CD4-positive, alpha-beta T cell (primary cell): Measurements from ENCODE around the gene USP47. TPM values are rescaled to one million over a fixed set of nuclear protein-coding genes. Genes with fewer than 3 reads are reported as not detected.

ENCODE experiments used
- ATAC-seq: fragments of 200-7000 bp; cut with Tn5 transposase; one replicate; pipeline ENCODE4 v1.10.0; 2022; ENCODE audit warnings: mild to moderate bottlenecking; ENCODE audit not compliant: poor library complexity
- CTCF ChIA-PET: fragments of 350-600 bp; sonication (Branson Sonifier 250); formaldehyde crosslinking; loops from one replicate; lab custom pipeline; 2021; ENCODE audit warnings: antibody characterized with exemption, inconsistent platforms; lab: Charles Lee
- POLR2A ChIA-PET: fragments of 350-600 bp; sonication (Branson Sonifier 250); formaldehyde crosslinking; loops from one replicate; lab custom pipeline; 2021; ENCODE audit warnings: antibody characterized with exemption, inconsistent platforms; lab: Charles Lee
- DNase-seq, 14 experiments: peaks; one replicate each; pipeline ENCODE4 v3.0.0-alpha.2; 2013 to 2020; ENCODE audit warnings: mixed read lengths in 2 of 14
- H3K27ac ChIP-seq, 2 donors: one replicate each; pipeline versions ENCODE4 v1.5.1 to v1.7.0; 2013; ENCODE audit warnings: low read length in 2 of 2, low read depth in 1 of 2, mild to moderate bottlenecking in 1 of 2
- H3K27me3 ChIP-seq, 2 experiments: 1 replicate in 1 of 2; 2 replicates in 1 of 2; pipeline versions ENCODE4 v1.6.1 to v1.7.0; 2013; ENCODE audit warnings: low read length in 2 of 2, control low read depth in 1 of 2, mild to moderate bottlenecking in 1 of 2, moderate library complexity in 1 of 2; ENCODE audit not compliant: insufficient read depth in 2 of 2, control insufficient read depth in 1 of 2
- H3K36me3 ChIP-seq: one replicate; pipeline ENCODE4 v1.6.1; 2013; ENCODE audit warnings: low read length, control low read depth; ENCODE audit not compliant: insufficient read depth
- H3K4me1 ChIP-seq: one replicate; pipeline ENCODE4 v1.6.1; 2013; ENCODE audit warnings: low read length, control low read depth; ENCODE audit not compliant: insufficient read depth
- H3K4me3 ChIP-seq: one replicate; pipeline ENCODE4 v1.5.1; 2013; ENCODE audit warnings: mild to moderate bottlenecking, low read length, moderate library complexity
- H3K9me3 ChIP-seq, 2 experiments: 1 replicate in 1 of 2; 2 replicates in 1 of 2; pipeline versions ENCODE4 v1.6.1 to v1.7.0; 2013; ENCODE audit warnings: low read length in 2 of 2, mild to moderate bottlenecking in 2 of 2, control low read depth in 1 of 2, moderate library complexity in 1 of 2; ENCODE audit not compliant: control insufficient read depth in 1 of 2, insufficient read depth in 1 of 2
- H3K27ac Mint-ChIP-seq: one replicate; pipeline ENCODE4 v1.8.0; 2020; ENCODE audit warnings: mixed read lengths
- H3K27me3 Mint-ChIP-seq: one replicate; pipeline ENCODE4 v1.8.0; 2021; ENCODE audit warnings: mixed read lengths
- H3K36me3 Mint-ChIP-seq: one replicate; pipeline ENCODE4 v1.8.0; 2021; ENCODE audit warnings: low read depth, mixed read lengths
- H3K4me1 Mint-ChIP-seq: one replicate; pipeline ENCODE4 v1.8.0; 2021; ENCODE audit warnings: low read depth, mixed read lengths
- H3K4me3 Mint-ChIP-seq: one replicate; pipeline ENCODE4 v1.8.0; 2020; ENCODE audit warnings: mild to moderate bottlenecking, mixed read lengths
- H3K9me3 Mint-ChIP-seq: one replicate; pipeline ENCODE4 v1.8.0; 2020; ENCODE audit warnings: mixed read lengths
- intact Hi-C, 2 experiments: fragments of 100-400 bp; cut with DNase I in 1 of 2; cut with micrococcal nuclease in 1 of 2; formaldehyde crosslinking; loops; one replicate each; pipeline versions ENCODE4 v1.15.1 to v1.9.0; 2023 to 2025; cut with DNase I, micrococcal nuclease
- total RNA-seq, 174 experiments: library from RNA in 2 of 174; stranded (reverse) in 2 of 174; gene quantifications; one replicate each; pipeline ENCODE4 v1.2.3 and lab custom pipeline; 2021 to 2026
- TF ChIP-seq, protein P1 (sequence below): fragments of 200-600 bp; IDR thresholded peaks from one replicate; pipeline ENCODE4 v1.8.0; 2022; ENCODE audit warnings: antibody characterized with exemption, mild to moderate bottlenecking

USP47 gene
- total RNA-seq, 2 experiments from 2014 or later, result 97.0 to 100 TPM

DNA sequence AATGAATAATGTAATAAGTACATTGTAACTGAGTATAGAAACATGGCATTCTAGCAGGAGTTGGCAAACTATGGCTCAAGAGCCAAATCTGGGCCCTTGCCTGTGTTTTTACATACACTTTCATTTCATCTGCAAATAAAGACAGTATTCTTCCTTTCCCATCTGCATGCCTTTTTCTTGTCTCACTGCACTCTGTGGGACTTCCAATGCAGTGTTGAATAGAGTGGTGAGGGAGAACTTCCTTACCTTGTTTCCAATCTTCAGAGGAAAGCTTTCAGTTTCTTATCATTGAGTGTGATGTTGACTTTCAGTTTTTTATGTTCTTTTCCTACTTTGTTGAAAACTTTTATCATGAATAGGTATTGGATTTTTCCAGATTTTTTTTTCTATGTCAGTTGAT lies 82.1 kb downstream of the USP47 start:
- DNase-seq (no peak), ATAC-seq (no peak)
- intact Hi-C loops, result no loop called here

DNA sequence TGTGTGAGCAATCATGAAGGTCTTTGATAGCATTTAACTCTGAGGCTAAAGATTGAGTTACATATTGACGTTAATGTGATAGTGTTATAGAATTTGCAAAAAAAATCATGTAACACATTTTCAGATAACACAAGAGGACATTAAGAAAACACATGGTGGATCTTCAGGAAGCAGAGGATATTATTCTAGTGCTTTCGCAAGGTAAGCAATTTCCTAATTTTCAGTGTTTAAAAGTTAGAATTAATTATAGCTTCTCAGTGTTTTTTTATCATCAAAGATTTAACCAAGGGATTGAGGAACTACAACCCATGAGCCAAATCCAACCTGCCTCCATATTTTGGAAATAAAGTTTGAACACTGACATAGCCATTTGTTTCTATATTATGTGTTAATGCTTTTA lies 88.1 kb downstream of the USP47 start:
- H3K4me1 Mint-ChIP-seq, result peaks cover 14% of the 10 kb centered on the region
- H3K4me1 ChIP-seq, result no peaks in the 10 kb centered on the region
- TF ChIP-seq, protein P1, sequence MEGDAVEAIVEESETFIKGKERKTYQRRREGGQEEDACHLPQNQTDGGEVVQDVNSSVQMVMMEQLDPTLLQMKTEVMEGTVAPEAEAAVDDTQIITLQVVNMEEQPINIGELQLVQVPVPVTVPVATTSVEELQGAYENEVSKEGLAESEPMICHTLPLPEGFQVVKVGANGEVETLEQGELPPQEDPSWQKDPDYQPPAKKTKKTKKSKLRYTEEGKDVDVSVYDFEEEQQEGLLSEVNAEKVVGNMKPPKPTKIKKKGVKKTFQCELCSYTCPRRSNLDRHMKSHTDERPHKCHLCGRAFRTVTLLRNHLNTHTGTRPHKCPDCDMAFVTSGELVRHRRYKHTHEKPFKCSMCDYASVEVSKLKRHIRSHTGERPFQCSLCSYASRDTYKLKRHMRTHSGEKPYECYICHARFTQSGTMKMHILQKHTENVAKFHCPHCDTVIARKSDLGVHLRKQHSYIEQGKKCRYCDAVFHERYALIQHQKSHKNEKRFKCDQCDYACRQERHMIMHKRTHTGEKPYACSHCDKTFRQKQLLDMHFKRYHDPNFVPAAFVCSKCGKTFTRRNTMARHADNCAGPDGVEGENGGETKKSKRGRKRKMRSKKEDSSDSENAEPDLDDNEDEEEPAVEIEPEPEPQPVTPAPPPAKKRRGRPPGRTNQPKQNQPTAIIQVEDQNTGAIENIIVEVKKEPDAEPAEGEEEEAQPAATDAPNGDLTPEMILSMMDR, result no peak
- H3K9me3 Mint-ChIP-seq, result no peaks in the 10 kb centered on the region
- no peak overlapping the region for H3K27ac ChIP-seq
- H3K27me3 Mint-ChIP-seq, result no peaks in the 10 kb centered on the region
- no peaks in the 10 kb centered on the region for H3K27me3 ChIP-seq
- intact Hi-C loops, result loop anchor here in 1 of 2 experiments (2.0 to 5.0 kb wide), 2 partner anchors 115 to 352 kb away; no protein-coding TSS in a partner anchor
- no peaks in the 10 kb centered on the region for H3K9me3 ChIP-seq
- ATAC-seq, result no peak
- H3K36me3 ChIP-seq, result peaks cover 40% of the 10 kb centered on the region
- H3K36me3 Mint-ChIP-seq, result peaks cover 95% of the 10 kb centered on the region
- no peak for DNase-seq
- ChIA-PET POLR2A (no interaction called here), CTCF (no interaction called here)
- no peak overlapping the region for H3K27ac Mint-ChIP-seq
- H3K4me3 ChIP-seq, result no peak overlapping the region
- no peak overlapping the region for H3K4me3 Mint-ChIP-seq

More for the DNA sequence above, 82.1 kb downstream of the USP47 start:
- Mint-ChIP-seq H3K4me3 (no peak overlapping the region), H3K4me1 (peaks cover 25% of the 10 kb centered on the region), H3K27me3 (no peaks in the 10 kb centered on the region), H3K36me3 (peaks cover 80% of the 10 kb centered on the region), H3K27ac (no peak overlapping the region), H3K9me3 (no peaks in the 10 kb centered on the region)
- TF ChIP-seq, protein P1, result no peak
- H3K4me3 ChIP-seq, result no peak overlapping the region
- no peak overlapping the region for H3K27ac ChIP-seq
- H3K27me3 ChIP-seq, result no peaks in the 10 kb centered on the region
- H3K36me3 ChIP-seq, result peaks cover 8% of the 10 kb centered on the region
- no peaks in the 10 kb centered on the region for H3K4me1 ChIP-seq
- H3K9me3 ChIP-seq, result no peaks in the 10 kb centered on the region
- CTCF ChIA-PET, result no interaction called here
- POLR2A ChIA-PET, result no interaction called here

DNA sequence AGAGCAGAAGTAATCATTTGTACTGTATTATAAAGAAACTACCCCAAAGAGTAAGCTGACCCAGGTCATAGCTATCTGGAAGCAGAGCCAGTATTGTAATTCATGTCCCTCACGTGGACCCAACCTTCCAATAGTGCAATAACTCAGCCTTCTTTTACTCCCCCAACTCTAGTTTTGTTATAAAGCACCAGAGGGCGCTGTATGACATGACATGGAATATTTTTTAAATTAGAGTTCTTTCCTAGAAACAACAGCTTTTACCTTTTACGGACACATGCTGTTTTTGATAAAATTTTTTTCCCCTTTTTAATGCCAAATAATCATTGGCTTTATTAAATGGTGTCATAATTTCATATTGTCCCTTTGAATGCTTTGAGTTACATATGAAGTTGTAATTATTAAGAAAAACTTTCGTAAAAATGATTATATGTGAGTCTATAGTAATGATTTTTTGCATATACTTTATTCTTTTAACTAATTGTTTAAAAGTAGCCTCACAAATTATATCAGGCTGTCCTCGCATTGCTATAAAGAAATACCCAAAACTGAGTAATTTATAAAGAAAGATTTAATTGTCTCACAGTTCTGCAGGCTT lies 89.8 kb downstream of the USP47 start:
- ChIA-PET POLR2A (no interaction called here), CTCF (interaction anchor here (0.6 to 1.2 kb wide), 3 partner anchors 11 to 16 kb away, joined by 3 to 5 read pairs (median 3); no protein-coding TSS in a partner anchor)
- intact Hi-C loops, result loop anchor here (1.0 to 5.0 kb wide), 4 partner anchors 113 to 351 kb away; no protein-coding TSS in a partner anchor
- ATAC-seq (peak; percentile 71), DNase-seq (peak in 4 of 14 experiments; percentile 9 to 58 (median 54))
- Mint-ChIP-seq H3K27me3 (no peaks in the 10 kb centered on the region), H3K27ac (no peak overlapping the region), H3K4me3 (no peak overlapping the region), H3K4me1 (peaks cover 3% of the 10 kb centered on the region), H3K36me3 (peaks cover 94% of the 10 kb centered on the region), H3K9me3 (no peaks in the 10 kb centered on the region)
- Histone ChIP-seq H3K36me3 (peaks cover 54% of the 10 kb centered on the region), H3K27me3 (no peaks in the 10 kb centered on the region), H3K9me3 (no peaks in the 10 kb centered on the region), H3K4me3 (no peak overlapping the region), H3K4me1 (no peaks in the 10 kb centered on the region), H3K27ac (no peak overlapping the region)
- TF ChIP-seq, protein P1, result peak; percentile 79
